GM12874 (cell line): ENCODE data around the gene NFATC1.

Experiments
- CTCF ChIP-seq: IDR thresholded peaks from 2 replicates; pipeline ENCODE4 v1.5.1; 2011; ENCODE audit warnings: low read depth, mild to moderate bottlenecking, control low read depth, low read length, moderate library complexity; ENCODE audit not compliant: insufficient read depth

The NFATC1 gene

GRCh38 chr18:79457239-79457638 is 61.5 kb downstream of the NFATC1 start:
- no peak for TF ChIP-seq CTCF

GRCh38 chr18:79457652-79458051 is 61.9 kb downstream of the NFATC1 start:
- TF ChIP-seq CTCF, result no peak

- TF ChIP-seq CTCF, result no peak
Observed at GRCh38 chr18:79458131-79458838, 62.6 kb downstream of the NFATC1 start.

DNA sequence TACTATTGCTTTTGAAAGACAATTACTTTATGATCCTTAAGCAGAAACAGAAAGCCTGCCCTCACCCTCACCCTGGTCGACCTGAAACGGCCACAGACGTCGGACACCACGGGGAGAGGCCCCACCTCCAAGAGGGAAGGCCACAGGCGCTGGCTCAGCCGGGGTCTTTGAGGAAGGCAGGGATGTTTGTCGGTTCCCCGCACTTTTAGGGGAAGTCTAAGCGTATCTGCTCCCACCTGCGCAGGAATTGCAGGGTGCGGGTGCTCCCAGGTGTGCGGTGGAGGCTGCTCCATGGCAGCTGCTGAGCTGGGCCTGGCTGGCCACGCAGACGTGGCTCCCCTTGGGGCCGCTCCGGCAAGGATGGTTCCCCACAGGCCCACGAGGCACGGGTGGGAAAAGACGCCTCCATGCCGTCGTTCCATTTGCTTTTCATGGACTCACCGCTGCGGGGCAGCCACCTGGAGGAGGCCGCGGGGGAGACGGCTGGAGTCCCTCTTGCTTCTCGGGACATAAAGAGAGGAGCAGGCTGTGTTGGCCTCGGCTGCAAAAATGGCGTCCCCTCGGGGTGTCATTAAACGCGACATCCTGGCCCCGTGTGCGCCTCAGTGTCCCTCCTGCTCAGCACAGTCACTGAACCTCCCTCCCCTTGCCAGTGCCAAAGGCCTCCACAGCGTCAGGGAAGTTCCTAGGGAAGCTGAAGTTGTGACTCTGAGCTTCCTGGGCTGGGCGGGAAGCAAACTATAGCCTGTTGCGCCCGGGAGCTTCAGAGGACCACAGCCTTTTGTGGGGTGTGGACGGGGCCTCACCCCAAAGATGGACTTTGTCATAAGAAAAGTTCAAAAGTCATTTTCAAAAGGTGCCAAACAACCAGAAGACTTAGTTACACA is 63.4 kb downstream of the NFATC1 start:
- no peak for TF ChIP-seq CTCF

DNA sequence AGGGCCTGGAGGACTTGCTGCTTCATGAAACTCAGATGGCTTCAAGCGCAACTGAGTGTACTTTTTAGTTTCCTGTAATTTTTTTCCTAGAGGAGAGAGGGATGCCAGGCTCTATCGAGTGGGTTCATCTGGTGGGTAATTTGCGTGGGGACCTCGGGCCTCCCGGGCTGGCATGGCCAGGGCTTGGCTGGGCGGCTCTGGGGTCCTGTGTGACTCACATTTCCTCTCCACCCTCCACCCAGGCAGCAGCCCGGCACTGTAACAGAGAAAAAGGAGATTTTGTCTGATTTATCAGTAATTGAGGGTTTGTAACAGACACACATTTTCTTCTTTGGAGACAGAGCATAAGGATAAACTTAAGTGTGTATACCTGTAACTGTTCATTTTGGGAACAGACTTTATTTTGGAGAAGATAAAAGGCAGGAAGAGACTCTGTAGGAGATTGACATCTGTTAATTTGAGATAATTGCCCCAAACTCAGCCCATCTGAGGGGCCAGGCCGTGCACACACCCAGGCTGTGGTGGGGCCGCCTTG is 64.3 kb downstream of the NFATC1 start:
- TF ChIP-seq CTCF, result no peak

DNA sequence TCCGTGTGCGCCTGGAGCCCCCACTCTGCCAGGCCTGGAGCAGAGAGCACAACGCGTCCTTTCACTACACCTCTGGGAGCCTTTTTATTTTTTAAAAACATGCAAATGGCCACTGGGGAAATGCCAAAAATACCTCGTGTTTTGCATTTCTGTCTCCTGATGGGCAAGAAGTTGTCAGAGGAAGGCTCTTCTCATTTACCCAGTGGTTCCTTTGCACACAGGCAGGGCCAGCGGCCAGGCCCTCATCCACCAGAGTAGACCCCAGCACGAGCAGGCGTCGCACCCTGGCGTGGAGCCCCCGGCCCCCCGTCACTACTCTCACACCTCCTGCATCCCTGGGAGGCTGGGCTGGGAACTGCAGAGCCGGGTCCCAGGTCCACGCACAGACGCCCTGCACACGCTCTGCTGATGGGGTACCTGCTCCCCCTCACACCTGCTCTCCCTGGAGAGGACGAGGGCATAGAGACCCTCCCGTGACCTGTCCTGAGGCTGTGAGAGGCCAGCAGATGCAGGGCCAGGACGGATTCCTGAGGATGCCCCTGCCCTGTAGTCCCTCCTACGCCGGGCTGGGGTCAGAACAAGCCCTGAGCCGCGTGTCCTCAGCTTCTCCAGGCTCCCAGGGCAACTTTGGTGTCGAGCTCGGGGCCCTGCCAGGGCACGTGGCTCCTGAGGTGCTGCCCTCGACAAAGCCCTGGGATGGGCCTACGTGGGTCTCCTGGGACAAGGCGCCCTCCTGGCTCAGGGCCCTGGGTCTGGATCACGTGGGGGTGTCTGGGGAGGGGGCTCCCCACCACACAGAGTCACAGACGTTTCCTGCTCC is 65.0 kb downstream of the NFATC1 start:
- TF ChIP-seq CTCF, result no peak

GRCh38 chr18:79461627-79462026 is 65.9 kb downstream of the NFATC1 start:
- TF ChIP-seq CTCF, result no peak
